Measurements from ENCODE around the gene COBL. TPM values are rescaled to one million over a fixed set of nuclear protein-coding genes. Genes with fewer than 3 reads are reported as not detected.

Gene COBL
- total RNA-seq, 2 experiments from 2014 or later = not detected

DNA sequence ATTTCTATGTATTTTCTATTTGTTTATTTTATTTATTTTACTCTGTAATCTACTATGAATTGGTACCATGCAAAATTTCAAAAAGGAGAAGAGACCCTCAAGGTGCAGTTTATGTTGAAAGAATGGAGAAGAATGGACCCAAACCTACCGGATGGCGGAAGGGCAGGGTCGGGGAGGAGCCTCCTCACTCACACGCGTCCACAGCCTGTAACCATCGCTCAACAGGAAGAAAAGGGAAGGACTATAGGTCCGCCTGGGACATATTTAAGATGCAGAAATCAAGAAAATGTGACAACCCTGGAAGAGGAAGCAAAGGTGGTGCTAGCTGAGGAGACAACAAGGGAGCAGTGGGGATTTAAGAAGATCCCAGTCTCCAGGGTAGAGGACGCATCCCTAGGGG, 158.4 kb downstream of the COBL start:
- no peaks in the 10 kb centered on the region for H3K36me3 Mint-ChIP-seq (ENCODE audit: low read depth)
- H3K4me3 Mint-ChIP-seq = no peak overlapping the region
- CTCF ChIA-PET = interaction anchor here (0.8 kb wide), 1 partner anchor 16 kb away, joined by 3 read pairs; no protein-coding TSS in a partner anchor
- H3K27me3 Mint-ChIP-seq = peaks cover 6% of the 10 kb centered on the region
- H3K9me3 Mint-ChIP-seq = no peaks in the 10 kb centered on the region
- peak overlapping the region; percentile 52 for H3K27ac Mint-ChIP-seq
- peaks cover 3% of the 10 kb centered on the region for H3K4me1 Mint-ChIP-seq
- no peak for DNase-seq
- POLR2A ChIA-PET = no interaction called here

DNA sequence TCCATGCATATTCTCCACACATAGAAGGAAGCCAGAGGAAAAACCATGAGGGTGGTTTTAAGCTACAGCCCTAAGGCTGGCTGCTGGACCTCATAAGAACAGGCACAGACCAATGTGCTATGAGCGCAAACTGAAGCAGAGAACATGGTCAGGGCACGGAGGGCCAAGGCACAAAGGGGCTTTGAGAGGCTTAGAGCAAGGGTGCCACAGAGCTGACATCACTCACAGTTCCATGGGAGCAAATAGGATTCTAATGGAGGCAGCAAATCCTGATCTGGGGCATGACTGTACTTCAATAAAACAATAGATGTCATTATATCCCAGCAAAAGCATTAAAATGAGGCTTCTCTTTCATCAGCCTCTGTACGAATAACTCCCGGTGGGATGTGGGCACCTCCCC, 162.4 kb downstream of the COBL start:
- H3K27ac Mint-ChIP-seq = no peak overlapping the region
- no peak overlapping the region for H3K4me3 Mint-ChIP-seq
- no peaks in the 10 kb centered on the region for H3K4me1 Mint-ChIP-seq
- peaks cover 3% of the 10 kb centered on the region for H3K27me3 Mint-ChIP-seq
- POLR2A ChIA-PET = no interaction called here
- no peaks in the 10 kb centered on the region for H3K9me3 Mint-ChIP-seq
- H3K36me3 Mint-ChIP-seq (ENCODE audit: low read depth) = no peaks in the 10 kb centered on the region
- no peak for DNase-seq
- CTCF ChIA-PET = interaction anchor here (5.7 kb wide), 1 partner anchor 13 kb away, joined by 28 read pairs; no protein-coding TSS in a partner anchor

DNA sequence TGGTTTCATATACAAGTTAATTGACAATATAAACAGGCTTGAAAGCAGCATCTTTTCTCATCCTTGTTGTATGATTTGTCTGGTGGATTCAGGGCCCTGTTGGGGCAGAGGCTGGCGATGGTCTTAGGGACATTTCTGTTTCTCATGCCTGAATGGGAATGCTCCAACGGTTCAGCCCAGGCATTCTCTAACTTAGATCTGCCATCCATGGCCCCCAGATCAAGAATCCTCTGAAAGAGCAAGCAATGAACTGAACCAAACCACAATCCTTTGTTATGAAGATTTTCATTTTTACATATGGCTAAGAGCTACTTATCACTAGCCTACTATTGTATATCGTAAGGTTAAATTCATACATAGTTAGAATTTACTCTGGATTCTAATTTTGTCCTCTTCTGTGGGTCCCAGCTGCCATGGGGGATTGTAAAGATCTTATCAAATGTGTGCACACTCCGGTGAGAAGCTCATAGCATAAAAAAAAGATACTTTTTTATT, 163.9 kb downstream of the COBL start:
- ChIA-PET POLR2A (no interaction called here), CTCF (interaction anchor here (1.0 to 5.7 kb wide), 4 partner anchors 8 to 685 kb away, joined by 3 to 28 read pairs (median 8); no protein-coding TSS in a partner anchor)
- peaks cover 1% of the 10 kb centered on the region for H3K9me3 Mint-ChIP-seq
- H3K36me3 Mint-ChIP-seq (ENCODE audit: low read depth) = no peaks in the 10 kb centered on the region
- H3K4me3 Mint-ChIP-seq = no peak overlapping the region
- no peaks in the 10 kb centered on the region for H3K27me3 Mint-ChIP-seq
- H3K4me1 Mint-ChIP-seq = no peaks in the 10 kb centered on the region
- no peak for DNase-seq
- no peak overlapping the region for H3K27ac Mint-ChIP-seq

DNA sequence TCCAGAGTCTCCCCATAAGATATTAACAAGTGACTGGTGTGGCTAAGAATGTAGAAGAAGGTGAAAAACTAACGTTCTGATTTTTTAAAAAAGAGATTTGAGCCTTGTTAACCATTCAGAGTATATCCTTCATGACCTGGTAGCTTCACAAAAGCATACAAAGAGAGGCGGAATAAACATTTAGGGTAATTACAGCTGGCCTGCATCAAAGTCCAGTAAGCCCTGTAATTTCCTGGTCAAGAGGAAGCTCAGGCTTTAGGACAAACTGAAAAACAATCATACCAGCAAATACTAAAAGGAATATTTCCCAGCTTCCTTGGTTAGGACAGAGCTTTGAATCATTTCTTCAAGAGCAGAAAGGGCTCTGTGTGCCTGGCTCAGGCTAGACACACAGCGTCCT, 165.2 kb downstream of the COBL start:
- no peak for DNase-seq
- no peaks in the 10 kb centered on the region for H3K4me1 Mint-ChIP-seq
- no peaks in the 10 kb centered on the region for H3K36me3 Mint-ChIP-seq (ENCODE audit: low read depth)
- no peaks in the 10 kb centered on the region for H3K27me3 Mint-ChIP-seq
- no peak overlapping the region for H3K27ac Mint-ChIP-seq
- ChIA-PET POLR2A (no interaction called here), CTCF (interaction anchor here (0.7 to 5.7 kb wide), 5 partner anchors 9 to 683 kb away, joined by 3 to 28 read pairs (median 5); no protein-coding TSS in a partner anchor)
- H3K4me3 Mint-ChIP-seq = no peak overlapping the region
- peaks cover 8% of the 10 kb centered on the region for H3K9me3 Mint-ChIP-seq

DNA sequence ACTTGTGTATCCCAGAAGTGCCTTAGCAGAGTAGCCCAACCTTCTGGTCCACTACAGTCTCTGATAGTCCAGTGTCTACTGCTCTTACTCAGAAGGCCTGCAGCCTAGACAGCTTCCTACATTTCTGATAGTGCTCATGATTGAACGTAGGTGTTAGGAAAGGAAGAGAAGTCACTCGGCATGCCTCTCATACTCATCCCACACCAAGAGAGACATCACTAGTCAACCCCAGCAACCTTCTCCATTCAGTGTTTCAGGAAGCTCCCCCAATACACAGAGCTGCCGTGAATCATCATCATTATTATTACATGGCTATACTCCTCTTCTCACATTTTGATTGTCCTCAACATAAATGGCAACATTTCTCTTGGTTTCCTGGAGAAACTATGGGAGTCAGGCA, 166.4 kb downstream of the COBL start:
- ChIA-PET CTCF (interaction anchor here (5.7 kb wide), 1 partner anchor 9 kb away, joined by 28 read pairs; no protein-coding TSS in a partner anchor), POLR2A (no interaction called here)
- Mint-ChIP-seq H3K27me3 (no peaks in the 10 kb centered on the region), H3K9me3 (peaks cover 11% of the 10 kb centered on the region), H3K4me1 (no peaks in the 10 kb centered on the region), H3K4me3 (no peak overlapping the region), H3K36me3 (ENCODE audit: low read depth) (no peaks in the 10 kb centered on the region), H3K27ac (no peak overlapping the region)
- DNase-seq = no peak

DNA sequence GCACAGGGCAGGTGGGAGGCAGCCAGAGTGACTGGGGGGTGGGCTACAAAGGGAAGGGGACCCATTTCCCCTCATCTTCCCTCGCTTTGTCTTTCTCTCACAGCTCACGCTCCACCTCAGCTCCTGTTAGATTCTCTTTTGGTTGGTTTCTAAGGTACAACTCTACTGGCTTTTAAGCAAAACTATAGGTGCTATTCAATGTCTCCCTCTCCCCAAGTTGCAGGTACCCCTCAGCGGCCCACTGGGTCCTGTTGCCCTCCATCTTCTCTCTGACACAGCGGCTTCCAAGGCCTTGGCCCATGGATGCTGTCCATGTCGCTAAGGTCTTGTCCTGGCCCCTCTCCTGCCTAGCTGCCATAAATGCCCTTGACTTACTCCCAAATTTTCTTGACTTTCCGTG, 168.4 kb downstream of the COBL start:
- CTCF ChIA-PET = interaction anchor here (0.6 to 1.1 kb wide), 5 partner anchors 13 to 476 kb away, joined by 3 read pairs; no protein-coding TSS in a partner anchor
- peaks cover 11% of the 10 kb centered on the region for H3K9me3 Mint-ChIP-seq
- H3K27ac Mint-ChIP-seq = no peak overlapping the region
- POLR2A ChIA-PET = no interaction called here
- no peak for DNase-seq
- no peaks in the 10 kb centered on the region for H3K27me3 Mint-ChIP-seq
- H3K4me3 Mint-ChIP-seq = no peak overlapping the region
- H3K36me3 Mint-ChIP-seq (ENCODE audit: low read depth) = no peaks in the 10 kb centered on the region
- H3K4me1 Mint-ChIP-seq = no peaks in the 10 kb centered on the region

DNA sequence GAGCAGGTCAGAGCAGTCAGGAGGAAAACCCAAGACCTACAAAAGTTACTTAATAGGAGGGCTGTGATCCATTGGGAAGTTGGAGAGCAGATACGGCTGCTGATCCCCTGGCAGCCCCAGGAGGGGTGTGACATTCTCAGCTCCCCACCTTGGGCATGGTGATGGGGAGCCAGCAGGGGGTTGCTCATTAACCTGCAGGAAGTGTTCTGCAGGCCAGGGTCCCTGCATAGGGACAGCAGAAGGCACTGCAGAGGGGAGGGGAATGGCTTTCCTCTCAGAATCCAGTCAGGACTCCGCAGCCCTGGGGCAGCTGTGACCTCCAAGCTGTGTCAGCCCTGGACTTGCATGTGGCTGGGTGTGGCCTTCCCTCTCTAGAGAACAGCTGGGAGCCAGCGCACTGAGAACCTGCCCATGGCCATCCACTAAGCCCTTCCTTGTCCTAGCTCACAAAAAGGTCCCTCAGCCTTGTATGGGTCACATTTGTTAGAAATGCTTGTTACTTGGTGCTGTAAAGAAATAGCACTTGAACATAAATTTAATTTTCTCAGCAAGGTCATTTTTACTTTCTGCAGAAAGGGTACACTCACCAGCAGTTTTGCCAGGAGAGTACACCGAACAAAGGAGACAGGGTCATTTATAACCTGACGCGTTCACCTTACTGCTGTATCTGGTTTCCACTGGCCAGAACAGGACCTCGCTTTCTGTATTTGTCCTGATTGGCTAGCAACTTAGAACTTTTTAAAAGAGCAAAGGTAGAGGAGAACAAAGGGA, 169.6 kb downstream of the COBL start:
- Mint-ChIP-seq H3K27me3 (no peaks in the 10 kb centered on the region), H3K4me3 (no peak overlapping the region), H3K36me3 (ENCODE audit: low read depth) (no peaks in the 10 kb centered on the region), H3K4me1 (peaks cover 4% of the 10 kb centered on the region), H3K27ac (no peak overlapping the region), H3K9me3 (peaks cover 11% of the 10 kb centered on the region)
- CTCF ChIA-PET = interaction anchor here (1.2 kb wide), 2 partner anchors 19 to 56 kb away, joined by 3 read pairs; no protein-coding TSS in a partner anchor
- POLR2A ChIA-PET = no interaction called here
- no peak for DNase-seq

DNA sequence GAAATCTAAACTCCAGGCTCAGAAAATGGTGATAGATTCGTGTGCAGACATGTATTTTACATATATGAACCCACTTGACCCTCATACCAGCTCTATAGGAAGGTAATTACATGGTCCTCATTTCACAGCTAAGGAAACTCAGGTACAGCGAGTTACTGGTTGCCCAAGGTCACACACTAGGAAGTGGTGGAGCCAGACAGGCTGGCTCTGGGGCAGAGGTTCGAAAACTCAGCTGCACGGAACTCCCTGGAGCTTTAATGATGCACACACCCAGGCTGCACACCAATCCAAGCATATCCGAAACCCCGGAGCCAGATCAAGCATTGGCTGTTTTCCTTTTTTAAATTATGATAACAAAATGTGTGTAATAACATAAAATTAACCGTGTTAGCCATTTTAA, 172.4 kb downstream of the COBL start:
- ChIA-PET POLR2A (no interaction called here), CTCF (interaction anchor here (1.5 kb wide), 1 partner anchor 22 kb away, joined by 3 read pairs; no protein-coding TSS in a partner anchor)
- DNase-seq = no peak
- H3K9me3 Mint-ChIP-seq = peaks cover 11% of the 10 kb centered on the region
- H3K27ac Mint-ChIP-seq = no peak overlapping the region
- H3K27me3 Mint-ChIP-seq = no peaks in the 10 kb centered on the region
- H3K4me1 Mint-ChIP-seq = peaks cover 28% of the 10 kb centered on the region
- no peaks in the 10 kb centered on the region for H3K36me3 Mint-ChIP-seq (ENCODE audit: low read depth)
- H3K4me3 Mint-ChIP-seq = no peak overlapping the region

DNA sequence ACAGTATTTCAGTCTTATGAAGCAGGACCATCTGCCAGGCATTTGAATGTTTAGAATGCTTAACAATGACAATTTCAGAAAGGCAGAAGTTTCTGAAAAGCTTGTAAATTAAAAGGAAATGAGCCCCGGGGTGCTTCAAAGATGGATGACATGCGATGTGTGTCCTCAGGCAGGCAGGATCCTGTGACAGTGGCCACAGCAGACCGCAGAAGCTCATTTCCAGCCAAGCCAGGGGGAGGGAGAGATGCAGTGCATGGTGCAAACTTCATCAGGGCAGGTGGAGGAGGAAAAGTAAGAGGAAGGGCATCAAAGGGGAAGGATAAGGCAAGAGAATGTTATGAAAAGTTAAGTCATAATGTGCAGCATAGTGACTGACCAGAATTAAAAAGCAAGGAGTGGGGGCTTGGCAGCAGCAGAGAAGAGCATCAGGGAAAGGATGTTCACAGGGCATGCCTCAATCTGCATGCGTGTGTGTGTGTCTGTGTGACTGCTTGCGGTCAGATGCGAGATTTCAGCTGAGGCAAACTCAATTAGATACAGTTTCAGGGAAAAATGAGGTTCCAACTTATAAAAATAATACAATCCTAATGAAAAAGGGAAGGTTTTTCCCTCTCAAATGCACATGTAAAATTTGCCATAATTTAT, 173.7 kb downstream of the COBL start:
- Mint-ChIP-seq H3K9me3 (peaks cover 9% of the 10 kb centered on the region), H3K36me3 (ENCODE audit: low read depth) (no peaks in the 10 kb centered on the region), H3K4me1 (peaks cover 28% of the 10 kb centered on the region), H3K27me3 (no peaks in the 10 kb centered on the region), H3K4me3 (no peak overlapping the region), H3K27ac (no peak overlapping the region)
- CTCF ChIA-PET = interaction anchor here (1.1 to 4.2 kb wide), 5 partner anchors 9 to 1050 kb away, joined by 3 to 28 read pairs (median 3); partner anchors contain the start of gene ZPBP
- POLR2A ChIA-PET = no interaction called here
- no peak for DNase-seq

DNA sequence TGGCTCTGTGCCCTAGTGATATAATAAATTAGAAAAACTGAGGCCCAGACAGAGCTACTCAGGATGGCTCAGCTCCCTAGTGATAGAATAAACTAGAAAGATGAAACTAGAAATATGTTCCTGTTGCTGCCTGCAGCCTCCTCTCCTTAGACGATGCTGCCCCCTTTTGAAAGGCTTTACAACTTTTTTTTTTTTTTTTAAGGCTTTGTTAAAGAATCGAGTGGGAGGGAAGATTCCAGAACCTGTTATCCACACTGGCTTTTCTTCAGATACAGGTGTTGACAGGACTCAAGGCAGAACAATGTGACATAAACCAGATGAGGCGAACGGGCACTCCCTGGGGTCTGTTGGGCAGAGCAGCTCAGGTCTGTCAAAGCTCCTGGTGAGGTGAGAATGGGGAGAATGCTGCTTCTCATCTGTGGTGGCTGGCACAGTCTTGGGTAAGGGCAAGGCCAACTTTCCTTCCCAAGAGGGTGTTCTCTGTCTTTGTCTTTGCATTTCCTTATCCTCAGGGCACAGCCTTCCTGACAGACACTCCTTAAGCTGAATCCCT, 175.1 kb downstream of the COBL start:
- POLR2A ChIA-PET = interaction anchor here (0.8 kb wide), 1 partner anchor 118 kb away, joined by 3 read pairs; no protein-coding TSS in a partner anchor
- DNase-seq = peak; percentile 20
- CTCF ChIA-PET = interaction anchor here (0.6 to 4.2 kb wide), 27 partner anchors 9 to 1049 kb away, joined by 3 to 28 read pairs (median 5); partner anchors contain the start of gene ZPBP
- H3K9me3 Mint-ChIP-seq = peaks cover 3% of the 10 kb centered on the region
- no peaks in the 10 kb centered on the region for H3K36me3 Mint-ChIP-seq (ENCODE audit: low read depth)
- H3K4me1 Mint-ChIP-seq = peaks cover 28% of the 10 kb centered on the region
- H3K27ac Mint-ChIP-seq = no peak overlapping the region
- no peaks in the 10 kb centered on the region for H3K27me3 Mint-ChIP-seq
- no peak overlapping the region for H3K4me3 Mint-ChIP-seq

DNA sequence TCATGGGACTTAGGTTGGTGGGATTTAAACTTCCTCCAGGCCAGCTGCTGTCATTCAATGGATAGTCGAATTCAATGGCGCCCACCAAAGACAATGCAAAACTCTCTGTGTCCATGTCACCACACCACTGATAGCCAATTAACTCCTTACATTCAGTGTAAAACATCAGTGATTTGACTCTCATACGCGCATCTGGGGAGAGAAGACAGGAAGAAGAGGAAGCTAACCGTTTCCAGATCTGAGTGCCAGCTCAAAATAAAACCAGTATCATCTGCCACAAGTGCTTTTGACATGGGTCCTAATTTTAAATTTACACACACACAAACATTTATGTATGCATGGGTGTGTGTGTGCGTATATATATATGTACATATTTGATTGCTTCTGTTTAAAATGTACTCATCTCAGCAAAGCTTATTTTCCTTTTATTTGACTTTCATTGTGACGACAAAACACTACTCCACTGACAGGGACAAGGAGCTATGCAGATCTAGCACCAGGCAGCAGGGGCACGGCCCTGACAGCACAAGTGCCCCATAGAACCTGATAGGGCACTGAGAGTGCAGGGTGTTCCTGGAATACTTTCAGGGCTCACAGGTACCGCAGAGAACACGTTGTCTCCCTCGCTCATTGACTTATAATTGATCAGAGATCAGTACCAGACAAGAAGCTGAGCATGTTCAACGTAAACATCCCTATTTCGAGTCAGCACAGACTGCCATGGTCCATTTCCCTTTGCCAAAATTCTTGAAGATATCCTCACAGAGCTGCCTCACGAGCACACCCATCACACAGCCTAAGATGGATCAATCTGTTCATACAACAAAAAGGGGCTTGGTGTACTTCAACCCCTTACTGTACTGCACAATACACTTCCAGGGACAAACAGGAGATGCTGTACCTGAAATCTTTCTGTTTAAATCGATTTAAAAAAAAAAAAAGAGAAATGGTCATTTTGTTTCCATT, 176.1 kb downstream of the COBL start:
- no peaks in the 10 kb centered on the region for H3K36me3 Mint-ChIP-seq (ENCODE audit: low read depth)
- no peaks in the 10 kb centered on the region for H3K9me3 Mint-ChIP-seq
- ChIA-PET CTCF (interaction anchor here (0.6 to 4.2 kb wide), 25 partner anchors 8 to 1048 kb away, joined by 3 to 28 read pairs (median 5); partner anchors contain the start of gene ZPBP), POLR2A (interaction anchor here (0.8 kb wide), 1 partner anchor 116 kb away, joined by 3 read pairs; no protein-coding TSS in a partner anchor)
- H3K4me3 Mint-ChIP-seq = no peak overlapping the region
- H3K27ac Mint-ChIP-seq = no peak overlapping the region
- no peaks in the 10 kb centered on the region for H3K27me3 Mint-ChIP-seq
- H3K4me1 Mint-ChIP-seq = peaks cover 28% of the 10 kb centered on the region
- DNase-seq = no peak

DNA sequence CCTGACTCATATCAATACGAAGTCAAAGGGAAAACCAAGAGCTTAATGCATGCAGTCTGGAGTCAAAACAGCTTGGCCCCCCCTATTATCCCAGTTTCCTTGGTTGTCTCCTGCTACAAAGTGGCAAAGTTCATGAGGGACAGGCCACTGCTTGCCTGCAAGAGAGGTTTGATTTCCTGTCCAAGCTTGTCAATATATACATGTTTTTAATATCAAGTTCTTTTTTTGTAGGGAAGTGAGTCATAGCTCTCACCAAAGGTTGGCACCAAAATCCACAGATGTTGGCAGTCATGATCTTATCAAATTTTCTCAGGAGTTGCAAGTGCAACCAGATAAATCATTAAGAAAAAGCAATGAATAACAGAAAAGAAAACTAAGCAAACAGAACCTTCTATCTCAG, 176.8 kb downstream of the COBL start:
- DNase-seq = no peak
- Mint-ChIP-seq H3K27me3 (no peaks in the 10 kb centered on the region), H3K27ac (no peak overlapping the region), H3K4me1 (peaks cover 28% of the 10 kb centered on the region), H3K4me3 (no peak overlapping the region), H3K9me3 (no peaks in the 10 kb centered on the region), H3K36me3 (ENCODE audit: low read depth) (no peaks in the 10 kb centered on the region)
- ChIA-PET POLR2A (no interaction called here), CTCF (interaction anchor here (0.7 to 4.2 kb wide), 6 partner anchors 12 to 952 kb away, joined by 3 to 28 read pairs (median 4); no protein-coding TSS in a partner anchor)
